ENCODE data around the gene PDE4D.
A peak's percentile ranks its signal among the peaks of the same experiment; 100 is the strongest.

DNA sequence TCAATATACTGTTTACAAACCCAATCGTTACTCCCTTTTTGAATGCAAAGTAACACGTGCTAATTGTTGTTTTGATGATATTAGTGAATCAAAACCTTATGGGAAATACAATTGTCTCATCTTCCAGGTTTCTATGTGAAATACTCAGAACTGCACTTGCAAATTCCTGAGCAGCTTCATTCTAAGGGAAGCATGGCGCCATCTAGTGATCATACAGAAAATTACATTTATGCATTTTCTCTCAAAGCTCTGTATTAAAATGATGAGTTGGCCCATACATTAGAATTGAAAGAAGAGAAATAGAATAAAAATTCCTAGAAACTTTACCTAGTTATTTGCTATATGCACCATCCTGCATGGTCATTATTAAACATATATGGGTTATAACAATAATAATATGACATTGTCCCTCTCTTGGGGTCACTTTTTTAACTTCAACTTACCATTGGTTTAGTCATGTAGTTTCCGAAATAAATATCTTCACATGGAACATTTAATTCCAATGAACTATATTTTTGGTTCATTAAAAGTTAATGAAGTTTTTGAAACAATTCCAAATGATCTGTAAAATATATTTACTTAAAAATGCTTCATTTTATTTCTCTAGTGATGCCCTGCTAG lies 220.0 kb downstream of the PDE4D start:
- TF ChIP-seq POLR2A (IDR thresholded peaks at IDR 0.05) = no peak
- TF ChIP-seq, protein P1, sequence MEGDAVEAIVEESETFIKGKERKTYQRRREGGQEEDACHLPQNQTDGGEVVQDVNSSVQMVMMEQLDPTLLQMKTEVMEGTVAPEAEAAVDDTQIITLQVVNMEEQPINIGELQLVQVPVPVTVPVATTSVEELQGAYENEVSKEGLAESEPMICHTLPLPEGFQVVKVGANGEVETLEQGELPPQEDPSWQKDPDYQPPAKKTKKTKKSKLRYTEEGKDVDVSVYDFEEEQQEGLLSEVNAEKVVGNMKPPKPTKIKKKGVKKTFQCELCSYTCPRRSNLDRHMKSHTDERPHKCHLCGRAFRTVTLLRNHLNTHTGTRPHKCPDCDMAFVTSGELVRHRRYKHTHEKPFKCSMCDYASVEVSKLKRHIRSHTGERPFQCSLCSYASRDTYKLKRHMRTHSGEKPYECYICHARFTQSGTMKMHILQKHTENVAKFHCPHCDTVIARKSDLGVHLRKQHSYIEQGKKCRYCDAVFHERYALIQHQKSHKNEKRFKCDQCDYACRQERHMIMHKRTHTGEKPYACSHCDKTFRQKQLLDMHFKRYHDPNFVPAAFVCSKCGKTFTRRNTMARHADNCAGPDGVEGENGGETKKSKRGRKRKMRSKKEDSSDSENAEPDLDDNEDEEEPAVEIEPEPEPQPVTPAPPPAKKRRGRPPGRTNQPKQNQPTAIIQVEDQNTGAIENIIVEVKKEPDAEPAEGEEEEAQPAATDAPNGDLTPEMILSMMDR (IDR thresholded peaks at IDR 0.05) = peak; percentile 76 to 92 (median 86)

Measured in heart left ventricle (tissue), 13 donors.